Measurements from ENCODE around the gene PRMT7. TPM values are rescaled to one million over a fixed set of nuclear protein-coding genes. Genes with fewer than 3 reads are reported as not detected.

Gene PRMT7
- total and polyA plus RNA-seq, 9 donors, result 27.8 to 43.4 (median 37.8) TPM

- intact Hi-C loops (cut with DNase I), result loop anchor here in 2 of 4 donors (10.0 kb wide), 1 partner anchor 150 kb away; no protein-coding TSS in a partner anchor
- no peak overlapping the region for H3K27ac ChIP-seq
- 61 to 68% (median 63%) methylated on average over 14 of the region's 14 CpGs for WGBS, 3 donors
- H3K27me3 ChIP-seq, result no peaks in the 10 kb centered on the region
- no peaks in the 10 kb centered on the region for H3K9me3 ChIP-seq
- H3K36me3 ChIP-seq, result no peaks in the 10 kb centered on the region
- no peak for DNase-seq
- TF ChIP-seq EP300 (IDR thresholded peaks at IDR 0.05) (no peak), POLR2A (IDR thresholded peaks at IDR 0.05) (no peak), CTCF (IDR thresholded peaks at IDR 0.05) (no peak)
- H3K4me3 ChIP-seq, result no peak overlapping the region
- H3K4me1 ChIP-seq (ENCODE audit: insufficient read depth), result peaks cover 2% of the 10 kb centered on the region
Measured at GRCh38 chr16:68364561-68364998, 53.8 kb downstream of the PRMT7 start.

GRCh38 chr16:68365167-68365817, 54.5 kb downstream of the PRMT7 start:
- H3K36me3 ChIP-seq, result no peaks in the 10 kb centered on the region
- H3K9me3 ChIP-seq, result no peaks in the 10 kb centered on the region
- no peaks in the 10 kb centered on the region for H3K27me3 ChIP-seq
- 70 to 78% (median 78%) methylated on average over 18 of the region's 18 CpGs for WGBS, 3 donors
- TF ChIP-seq POLR2A (IDR thresholded peaks at IDR 0.05), result no peak
- no peak for TF ChIP-seq EP300 (IDR thresholded peaks at IDR 0.05)
- TF ChIP-seq CTCF (IDR thresholded peaks at IDR 0.05), result no peak
- peaks cover 2% of the 10 kb centered on the region for H3K4me1 ChIP-seq (ENCODE audit: insufficient read depth)
- DNase-seq, result no peak
- no peak overlapping the region for H3K4me3 ChIP-seq
- no peak overlapping the region for H3K27ac ChIP-seq
- intact Hi-C loops (cut with DNase I), result loop anchor here in 2 of 4 donors (10.0 kb wide), 1 partner anchor 150 kb away; no protein-coding TSS in a partner anchor

- DNase-seq, result no peak
- WGBS, 3 donors, result 69 to 75% (median 71%) methylated on average over 8 of the region's 8 CpGs
- TF ChIP-seq EP300 (IDR thresholded peaks at IDR 0.05), result no peak
- TF ChIP-seq CTCF (IDR thresholded peaks at IDR 0.05), result no peak
- TF ChIP-seq POLR2A (IDR thresholded peaks at IDR 0.05), result no peak
- no peaks in the 10 kb centered on the region for H3K36me3 ChIP-seq
- no peaks in the 10 kb centered on the region for H3K4me1 ChIP-seq (ENCODE audit: insufficient read depth)
- H3K27ac ChIP-seq, result no peak overlapping the region
- no peak overlapping the region for H3K4me3 ChIP-seq
- no peaks in the 10 kb centered on the region for H3K27me3 ChIP-seq
- no peaks in the 10 kb centered on the region for H3K9me3 ChIP-seq
- intact Hi-C loops (cut with DNase I), result loop anchor here in 2 of 4 donors (10.0 kb wide), 1 partner anchor 149 kb away; no protein-coding TSS in a partner anchor
Measured at GRCh38 chr16:68366062-68366461, 55.2 kb downstream of the PRMT7 start.

GRCh38 chr16:68367030-68367429, 56.2 kb downstream of the PRMT7 start:
- Histone ChIP-seq H3K27ac (no peak overlapping the region), H3K27me3 (no peaks in the 10 kb centered on the region), H3K9me3 (no peaks in the 10 kb centered on the region), H3K36me3 (no peaks in the 10 kb centered on the region), H3K4me1 (ENCODE audit: insufficient read depth) (no peaks in the 10 kb centered on the region), H3K4me3 (no peak overlapping the region)
- peak in 1 of 5 donors; percentile 47 for DNase-seq
- intact Hi-C loops (cut with DNase I), result loop anchor here in 2 of 4 donors (10.0 kb wide), 1 partner anchor 148 kb away; no protein-coding TSS in a partner anchor
- WGBS, 3 donors, result 38 to 40% (median 40%) methylated on average over 13 of the region's 13 CpGs
- no peak for TF ChIP-seq POLR2A (IDR thresholded peaks at IDR 0.05)
- TF ChIP-seq CTCF (IDR thresholded peaks at IDR 0.05), result peak in 1 of 3 donors; percentile 30

Data from ovary (tissue), 9 donors.